NCI-H1092 treated with DMSO at 0.1 percent for 48 hours (cell line): ENCODE results near the gene SLC26A11.
"Not testable (repeated sequence)": the region's sequence is repeated elsewhere in the genome, so short reads cannot be mapped to it uniquely, and the experiment has no call there.

ENCODE experiments used
- DNase-seq: peaks from one replicate; lab custom pipeline; 2025; lab: John Stamatoyannopoulos, UW

The SLC26A11 gene

DNA sequence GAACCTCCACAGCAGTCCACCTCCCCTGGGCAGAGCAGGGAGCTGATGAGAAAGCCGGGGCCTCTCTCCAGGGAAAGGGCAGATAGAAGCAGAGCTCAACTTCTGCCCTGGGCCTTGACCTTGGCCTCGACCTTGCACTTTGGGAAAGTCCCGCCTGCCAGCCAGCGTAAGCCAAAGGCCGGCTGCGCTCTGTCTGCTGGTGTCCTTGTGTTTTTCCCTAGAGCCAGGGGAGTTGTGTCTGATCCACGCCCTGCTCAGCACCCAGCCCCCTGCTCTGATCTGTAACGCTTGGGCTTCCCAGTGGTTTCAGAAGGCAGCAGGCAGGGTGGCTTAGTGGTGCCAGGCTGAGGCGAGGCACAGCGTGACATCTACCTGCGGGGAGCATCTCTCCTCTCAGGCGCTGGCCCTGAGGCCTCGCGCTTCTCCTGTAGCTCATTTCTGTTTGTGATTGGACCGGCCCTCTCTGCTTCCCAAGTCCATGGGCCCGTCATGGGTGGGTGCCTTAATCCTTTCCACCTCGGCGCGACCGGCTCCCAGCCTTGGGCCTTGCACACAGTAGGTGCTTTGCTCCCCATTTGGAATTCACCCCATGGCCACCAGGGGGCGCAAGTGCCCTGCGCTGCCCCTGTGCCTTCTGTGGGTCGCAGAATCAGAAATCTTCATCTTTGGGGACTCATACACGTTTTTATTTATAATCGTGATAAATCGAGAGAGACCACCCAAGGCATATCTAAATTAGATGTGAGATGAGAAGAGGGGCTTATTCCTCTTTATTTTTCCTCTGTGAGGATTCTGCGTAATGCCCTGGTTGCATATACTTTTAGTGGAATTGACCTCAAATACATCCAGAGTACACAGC lies 24.3 kb upstream of the SLC26A11 start:
- no peak for DNase-seq

GRCh38 chr17:80196652-80197051 lies 23.6 kb upstream of the SLC26A11 start:
- no peak for DNase-seq

- DNase-seq: no peak
These were observed 22.0 kb upstream of the SLC26A11 start for GRCh38 chr17:80198144-80198661.

- not testable (repeated sequence) for DNase-seq
These were observed 20.9 kb upstream of the SLC26A11 start for GRCh38 chr17:80199295-80199694.

DNA sequence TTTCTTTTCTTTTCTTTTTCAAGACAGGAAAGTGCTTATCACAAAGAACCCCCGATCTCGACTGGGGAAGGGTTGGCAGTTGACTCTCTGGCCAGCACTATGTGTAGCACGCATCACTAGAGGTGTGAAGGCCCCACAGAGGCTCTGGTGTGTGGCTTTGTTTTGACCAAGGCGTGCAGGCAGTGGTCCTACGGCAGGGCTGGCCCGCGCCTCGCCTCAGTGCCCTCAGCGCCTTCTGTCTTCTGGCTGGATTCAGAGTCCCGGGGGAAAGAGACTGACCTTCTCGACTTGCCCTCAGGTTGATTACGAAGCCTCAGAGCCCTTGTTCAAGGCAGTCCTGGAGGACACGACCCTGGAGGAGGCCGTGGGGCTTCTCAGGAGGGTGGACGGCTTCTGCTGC lies 18.8 kb upstream of the SLC26A11 start:
- no peak for DNase-seq

- no peak for DNase-seq
These were observed 18.0 kb upstream of the SLC26A11 start for GRCh38 chr17:80202197-80202596.

- DNase-seq: no peak
These were observed 16.7 kb upstream of the SLC26A11 start for GRCh38 chr17:80203471-80203963.

DNA sequence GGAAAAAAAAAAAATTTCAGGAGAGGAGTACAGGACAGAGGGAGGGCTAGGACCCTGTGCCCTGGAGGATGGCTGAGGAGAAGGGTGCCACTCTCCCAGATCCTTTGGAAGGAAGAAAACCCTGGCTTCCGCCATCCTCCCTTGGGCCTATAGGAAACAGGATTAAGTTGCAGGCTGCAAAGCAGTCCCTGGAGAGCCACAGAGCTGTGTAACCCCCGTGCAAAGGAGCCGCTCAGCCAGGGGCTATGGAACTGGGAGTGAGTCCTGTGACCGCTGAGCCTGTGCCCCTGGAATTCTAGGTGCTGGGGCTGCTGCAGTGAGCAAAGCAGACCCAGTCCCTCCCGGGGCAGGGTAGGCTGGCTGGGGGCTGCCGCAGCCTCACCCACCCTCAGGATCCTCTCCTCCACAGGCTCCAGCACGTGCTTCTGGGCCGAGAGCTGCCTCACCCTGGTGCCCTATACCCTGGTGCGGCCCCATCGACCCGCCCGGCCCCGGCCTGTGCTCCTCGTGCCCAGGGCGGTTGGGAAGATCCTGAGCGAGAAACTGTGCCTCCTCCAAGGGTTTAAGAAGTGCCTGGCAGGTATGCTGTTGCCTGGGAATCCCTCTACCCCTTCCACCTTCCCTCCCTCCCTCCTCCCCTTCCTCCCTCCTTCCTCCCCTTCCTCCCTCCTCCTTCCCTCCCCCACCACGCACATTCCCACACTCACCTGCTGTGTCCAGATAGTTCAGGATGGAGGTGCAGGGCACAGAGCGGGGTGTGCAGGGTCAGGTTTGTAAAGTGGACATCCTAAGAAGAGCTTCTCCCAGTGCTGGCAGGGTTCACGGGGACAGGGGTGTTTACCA lies 15.4 kb upstream of the SLC26A11 start:
- DNase-seq: no peak

GRCh38 chr17:80205811-80206210 lies 14.4 kb upstream of the SLC26A11 start:
- DNase-seq: no peak

DNA sequence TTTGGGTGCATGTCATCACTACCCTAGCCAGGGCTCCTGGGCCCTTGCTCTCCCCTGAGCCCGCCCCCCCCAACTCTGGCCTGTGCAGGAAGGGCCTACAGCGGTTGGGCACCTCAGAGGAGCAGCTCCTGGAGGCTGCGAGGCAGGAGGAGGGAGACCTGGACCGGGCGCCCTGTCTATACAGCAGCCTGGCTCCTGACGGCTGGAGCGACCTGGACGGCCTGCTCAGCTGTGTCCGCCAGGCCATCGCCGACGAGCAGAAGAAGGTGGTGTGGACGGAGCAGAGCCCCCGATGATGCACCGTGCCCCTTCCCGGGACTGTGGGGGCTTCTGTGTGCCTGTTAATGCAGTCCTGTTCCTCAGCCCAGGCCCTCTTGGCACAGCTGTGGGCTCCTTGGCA lies 12.2 kb upstream of the SLC26A11 start:
- no peak for DNase-seq

DNA sequence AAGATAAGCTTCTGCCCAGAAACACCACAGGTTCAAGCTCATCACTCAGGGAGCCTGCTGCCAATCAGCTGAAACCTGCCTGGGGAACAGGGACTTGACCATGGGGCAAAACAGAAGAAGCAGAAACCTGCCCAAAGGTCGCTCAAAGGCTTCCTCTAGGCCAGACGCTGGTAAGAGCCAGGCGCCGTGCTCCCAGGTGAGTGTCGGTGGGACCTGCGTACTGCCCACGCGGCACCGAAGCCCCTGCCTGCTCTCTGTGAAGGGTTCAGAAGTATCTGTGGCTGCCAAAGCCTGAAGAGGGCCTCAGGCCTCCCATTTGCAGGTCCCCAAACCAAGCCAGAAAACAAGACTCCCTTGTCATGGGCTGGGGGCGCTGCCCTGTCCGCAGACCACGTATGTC lies 10.5 kb upstream of the SLC26A11 start:
- DNase-seq: no peak

- DNase-seq: no peak
These were observed 9.7 kb upstream of the SLC26A11 start for GRCh38 chr17:80210348-80211108.

DNA sequence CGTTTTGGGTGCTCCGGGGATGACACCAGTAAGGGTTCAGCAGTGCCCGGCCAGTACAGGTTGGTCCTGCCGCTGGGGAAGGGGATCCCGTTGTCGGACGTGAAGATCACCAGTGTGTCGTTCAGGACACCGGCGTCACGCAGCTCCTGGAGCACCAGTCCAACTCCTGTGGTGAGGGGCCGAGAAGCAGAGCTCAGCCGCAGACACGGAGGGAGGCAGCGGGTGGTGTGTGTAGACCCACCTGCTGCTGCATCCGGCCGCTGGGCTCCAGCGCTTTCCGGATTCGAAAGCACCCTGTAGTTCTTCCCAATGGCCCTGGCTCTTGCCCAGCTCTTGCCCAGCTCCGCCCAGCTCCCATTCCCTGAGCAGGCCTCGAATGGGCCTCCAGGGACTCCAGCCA lies 8.1 kb upstream of the SLC26A11 start:
- peak; percentile 65 for DNase-seq

- no peak for DNase-seq
These were observed 7.7 kb upstream of the SLC26A11 start for GRCh38 chr17:80212511-80212910.

DNA sequence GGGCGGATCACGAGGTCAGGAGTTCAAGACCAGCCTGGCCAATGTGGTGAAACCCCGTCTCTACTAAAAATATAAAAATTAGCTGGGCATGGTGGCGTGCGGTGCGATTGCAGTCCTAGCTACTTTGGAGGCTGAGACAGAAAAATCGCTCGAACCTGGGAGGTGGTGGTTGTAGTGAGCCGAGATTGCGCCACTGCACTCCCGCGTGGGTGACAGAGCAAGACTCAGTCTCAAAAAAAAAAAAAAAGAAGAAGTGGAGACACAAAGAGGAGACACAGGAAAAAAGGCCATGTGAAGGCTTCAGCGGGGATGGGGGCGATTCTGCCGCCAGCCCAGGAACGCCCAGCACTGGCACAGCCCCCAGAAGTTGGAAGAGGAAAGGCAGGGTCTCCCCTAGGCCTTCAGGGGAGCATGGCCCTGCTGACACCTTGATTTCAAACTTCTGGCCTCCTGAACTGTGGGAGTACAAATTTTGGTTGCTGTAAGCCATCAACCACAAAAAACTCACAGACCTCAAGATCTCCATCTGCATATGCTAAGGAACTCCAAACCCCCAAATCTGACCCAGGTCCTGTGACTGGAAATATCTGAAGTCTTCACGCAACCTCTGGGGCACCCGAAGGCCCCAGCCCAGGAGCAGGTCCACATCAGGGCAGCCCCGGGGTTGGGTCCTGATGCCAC lies 7.1 kb upstream of the SLC26A11 start:
- DNase-seq: no peak

GRCh38 chr17:80213643-80213975 lies 6.6 kb upstream of the SLC26A11 start:
- DNase-seq: no peak

GRCh38 chr17:80214012-80214877 lies 6.0 kb upstream of the SLC26A11 start:
- no peak for DNase-seq

DNA sequence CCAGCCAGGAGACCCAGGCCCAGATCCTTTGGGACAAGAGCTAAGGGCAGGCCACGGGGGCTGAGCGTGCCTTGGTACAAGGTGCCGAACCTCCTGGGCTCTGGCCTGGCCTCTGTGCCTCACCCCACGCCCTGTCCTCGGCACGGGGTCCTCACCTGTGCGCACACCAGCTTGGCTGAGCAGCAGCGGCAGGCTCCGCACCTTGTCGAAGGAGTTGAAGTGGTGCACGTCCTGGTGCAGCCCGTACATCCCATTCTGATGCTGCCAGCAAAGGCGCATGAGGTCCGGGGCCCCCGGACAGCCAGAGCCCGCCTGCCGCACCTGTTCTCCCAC lies 5.4 kb upstream of the SLC26A11 start:
- DNase-seq: no peak

DNA sequence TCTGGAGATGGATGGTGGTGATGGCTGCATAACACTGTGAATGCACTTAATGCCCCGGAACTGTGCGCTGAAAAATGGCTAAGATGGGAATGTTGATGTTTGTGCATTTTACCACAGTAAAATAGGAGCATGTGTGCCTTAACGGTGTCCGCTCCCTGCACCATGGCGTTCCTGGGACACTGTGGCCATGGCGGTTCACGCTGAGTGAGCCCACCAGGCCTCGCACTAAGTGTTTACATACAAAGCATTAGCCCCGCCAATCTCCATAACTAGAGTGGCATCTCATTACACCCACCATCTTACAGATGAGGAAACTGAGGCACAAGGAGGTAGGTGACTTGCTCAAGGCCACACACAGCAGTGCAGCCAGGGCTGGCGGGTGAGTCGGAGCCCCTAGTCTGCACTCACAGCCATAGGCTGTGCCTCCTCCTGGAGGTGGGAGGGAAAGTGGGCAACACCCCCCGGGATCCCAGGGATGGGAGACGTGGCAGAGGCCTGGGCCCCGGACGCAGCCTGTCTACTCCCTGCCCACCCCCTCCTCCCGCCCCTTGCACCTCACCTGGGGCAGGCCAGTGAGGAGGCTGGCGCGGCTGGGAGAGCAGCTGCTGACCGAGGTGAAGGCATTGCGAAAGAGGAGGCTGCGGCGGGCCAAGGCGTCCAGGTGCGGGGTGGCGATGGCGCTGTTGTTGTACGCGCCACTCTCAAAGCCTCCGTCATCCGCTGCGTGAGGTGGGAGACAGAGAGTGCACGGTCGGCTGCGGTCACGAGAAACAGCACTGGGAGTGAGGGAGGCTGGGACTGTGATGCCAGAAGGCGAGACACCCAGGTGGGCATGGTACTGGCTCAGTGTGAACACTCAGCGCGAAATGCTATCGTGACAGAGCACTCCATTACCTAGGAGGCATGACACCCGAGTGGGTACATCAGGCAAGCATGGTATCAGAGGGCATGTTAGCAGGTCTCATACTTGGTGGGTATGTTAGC lies 3.5 kb upstream of the SLC26A11 start:
- DNase-seq: no peak
